Astrocyte (in vitro differentiated cells and primary cell): ENCODE measurements around the gene SYNPO2. TPM values are rescaled to one million over a fixed set of nuclear protein-coding genes. Genes with fewer than 3 reads are reported as not detected.

ENCODE experiments used
- DNase-seq: peaks from one replicate; pipeline ENCODE4 v3.0.0-alpha.2; 2010; ENCODE audit warnings: low read depth
- FAIRE-seq: peaks from 2 replicates; lab custom pipeline; 2011; peaks lifted over from hg19 to GRCh38; lab: Jason Lieb, UNC
- H2AFZ ChIP-seq: 2 replicates; pipeline ENCODE4 v1.6.0; 2012; ENCODE audit warnings: low read depth, low read length, inconsistent platforms
- H3K27ac ChIP-seq: 2 replicates; pipeline ENCODE4 v1.5.1; 2011; ENCODE audit warnings: low read depth, low read length, inconsistent platforms
- H3K27me3 ChIP-seq: 2 replicates; pipeline ENCODE4 v1.6.0; 2011; ENCODE audit warnings: low read length, inconsistent platforms; ENCODE audit not compliant: insufficient read depth
- H3K36me3 ChIP-seq: 2 replicates; pipeline ENCODE4 v1.5.1; 2011; ENCODE audit warnings: low read length, inconsistent platforms; ENCODE audit not compliant: insufficient read depth
- H3K4me1 ChIP-seq: 2 replicates; pipeline ENCODE4 v1.5.1; 2011; ENCODE audit warnings: low read length, inconsistent platforms; ENCODE audit not compliant: insufficient read depth
- H3K4me2 ChIP-seq: 2 replicates; pipeline ENCODE4 v1.6.0; 2012; ENCODE audit warnings: low read length, inconsistent platforms
- H3K4me3 ChIP-seq: 2 replicates; pipeline ENCODE4 v1.5.1; 2011; ENCODE audit warnings: low read depth, mild to moderate bottlenecking, low read length, inconsistent platforms; ENCODE audit not compliant: insufficient read depth
- H3K79me2 ChIP-seq: 2 replicates; pipeline ENCODE4 v1.6.0; 2012; ENCODE audit warnings: mild to moderate bottlenecking, low read length, inconsistent platforms; ENCODE audit not compliant: insufficient read depth
- H3K9ac ChIP-seq: 2 replicates; pipeline ENCODE4 v1.6.0; 2012; ENCODE audit warnings: mild to moderate bottlenecking, low read length, inconsistent platforms
- H3K9me3 ChIP-seq: 2 replicates; pipeline ENCODE4 v1.5.1; 2012; ENCODE audit warnings: low read depth, mild to moderate bottlenecking, low read length, inconsistent platforms; ENCODE audit not compliant: insufficient read depth
- H4K20me1 ChIP-seq: 2 replicates; pipeline ENCODE4 v1.6.0; 2012; ENCODE audit warnings: low read length, inconsistent platforms; ENCODE audit not compliant: insufficient read depth
- H3K27ac Mint-ChIP-seq: one replicate; pipeline ENCODE4 v1.8.0; 2021; ENCODE audit warnings: mild to moderate bottlenecking, mixed read lengths; ENCODE audit not compliant: unreplicated experiment
- H3K27me3 Mint-ChIP-seq: one replicate; pipeline ENCODE4 v1.8.0; 2021; ENCODE audit warnings: low read depth, mixed read lengths; ENCODE audit not compliant: unreplicated experiment
- H3K36me3 Mint-ChIP-seq: one replicate; pipeline ENCODE4 v1.8.0; 2021; ENCODE audit warnings: low read depth, mixed read lengths; ENCODE audit not compliant: unreplicated experiment
- H3K4me1 Mint-ChIP-seq: one replicate; pipeline ENCODE4 v1.8.0; 2021; ENCODE audit warnings: low read depth, mixed read lengths; ENCODE audit not compliant: unreplicated experiment
- H3K4me3 Mint-ChIP-seq: one replicate; pipeline ENCODE4 v1.8.0; 2021; ENCODE audit warnings: mild to moderate bottlenecking, moderate library complexity, mixed read lengths; ENCODE audit not compliant: unreplicated experiment
- H3K9me3 Mint-ChIP-seq: one replicate; pipeline ENCODE4 v1.8.0; 2021; ENCODE audit warnings: mild to moderate bottlenecking, mixed read lengths; ENCODE audit not compliant: unreplicated experiment
- EZH2 ChIP-seq: IDR thresholded peaks from 2 replicates; pipeline ENCODE4 v1.6.1; 2012; ENCODE audit warnings: mild to moderate bottlenecking, low read length, inconsistent platforms; ENCODE audit not compliant: insufficient read depth
- total RNA-seq: library from RNA; stranded (reverse); gene quantifications from 2 replicates; pipeline ENCODE4 v1.2.1, GENCODE V29; 2021
- TF ChIP-seq, protein P1 (sequence below): IDR thresholded peaks from 2 replicates; pipeline ENCODE4 v1.5.1; 2011; ENCODE audit warnings: low read depth, mild to moderate bottlenecking, inconsistent platforms, low read length, moderate library complexity; ENCODE audit not compliant: insufficient read depth

SYNPO2 gene
- total RNA-seq, 1 donor from 2014 or later, result 4.2 TPM

DNA sequence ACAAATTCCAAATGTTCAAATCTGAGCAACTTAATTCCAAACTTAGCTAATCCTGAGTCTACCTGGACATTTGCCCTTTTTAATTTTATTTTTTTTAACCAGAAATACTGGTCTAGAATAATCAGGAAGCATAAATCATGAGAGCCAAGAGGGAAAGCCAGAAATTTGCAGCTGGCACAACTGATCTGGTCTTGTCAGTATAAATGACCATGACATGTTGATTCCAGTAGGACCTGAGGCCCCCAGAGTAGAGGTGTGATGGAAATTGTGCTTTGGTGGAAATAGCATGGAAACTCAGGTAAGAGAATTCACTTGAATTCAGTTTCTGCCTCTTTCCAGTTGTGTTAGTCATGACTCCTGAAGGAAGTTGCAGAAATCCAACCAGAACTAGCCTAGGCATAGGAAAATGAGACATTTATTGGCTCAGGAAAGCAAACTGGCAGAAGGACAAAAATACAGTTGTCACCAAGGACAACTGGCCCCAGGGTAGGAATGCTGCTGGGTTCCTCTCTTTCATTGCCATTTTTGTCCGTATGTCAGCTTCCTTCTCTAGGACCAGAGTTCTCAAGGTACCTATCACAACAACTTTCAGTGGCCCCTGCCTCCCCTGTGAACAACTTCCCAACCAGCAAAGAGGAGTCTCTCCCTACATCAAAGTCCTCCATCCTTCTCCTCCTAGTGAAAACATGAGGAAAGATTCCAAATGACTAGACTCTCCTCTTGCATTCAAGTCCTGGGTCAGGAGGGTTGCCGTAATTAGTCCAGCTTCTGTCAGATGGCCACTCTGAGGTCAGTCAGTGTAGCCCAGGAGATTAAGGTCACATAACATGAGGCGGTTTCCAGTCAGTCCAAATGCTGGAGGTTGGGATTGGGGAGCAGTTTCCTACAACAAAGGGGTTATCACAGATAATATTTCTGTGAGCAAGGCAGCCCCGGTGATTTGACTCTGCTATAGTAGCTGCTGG lies 217.7 kb downstream of the SYNPO2 start:
- Histone ChIP-seq H3K9me3 (no peaks in the 10 kb centered on the region), H3K4me1 (peaks cover 17% of the 10 kb centered on the region), H3K27me3 (no peaks in the 10 kb centered on the region), H3K79me2 (no peaks in the 10 kb centered on the region), H3K4me2 (no peak overlapping the region), H3K9ac (no peak overlapping the region), H3K36me3 (no peaks in the 10 kb centered on the region), H3K27ac (no peak overlapping the region), H2AFZ (no peak overlapping the region), H4K20me1 (no peaks in the 10 kb centered on the region), H3K4me3 (no peak overlapping the region)
- no peak overlapping the region for H3K27ac Mint-ChIP-seq
- no peaks in the 10 kb centered on the region for H3K27me3 Mint-ChIP-seq
- no peaks in the 10 kb centered on the region for H3K9me3 Mint-ChIP-seq
- H3K36me3 Mint-ChIP-seq, result no peaks in the 10 kb centered on the region
- no peak for DNase-seq
- no peak overlapping the region for H3K4me3 Mint-ChIP-seq
- TF ChIP-seq EZH2, result no peak
- TF ChIP-seq, protein P1, sequence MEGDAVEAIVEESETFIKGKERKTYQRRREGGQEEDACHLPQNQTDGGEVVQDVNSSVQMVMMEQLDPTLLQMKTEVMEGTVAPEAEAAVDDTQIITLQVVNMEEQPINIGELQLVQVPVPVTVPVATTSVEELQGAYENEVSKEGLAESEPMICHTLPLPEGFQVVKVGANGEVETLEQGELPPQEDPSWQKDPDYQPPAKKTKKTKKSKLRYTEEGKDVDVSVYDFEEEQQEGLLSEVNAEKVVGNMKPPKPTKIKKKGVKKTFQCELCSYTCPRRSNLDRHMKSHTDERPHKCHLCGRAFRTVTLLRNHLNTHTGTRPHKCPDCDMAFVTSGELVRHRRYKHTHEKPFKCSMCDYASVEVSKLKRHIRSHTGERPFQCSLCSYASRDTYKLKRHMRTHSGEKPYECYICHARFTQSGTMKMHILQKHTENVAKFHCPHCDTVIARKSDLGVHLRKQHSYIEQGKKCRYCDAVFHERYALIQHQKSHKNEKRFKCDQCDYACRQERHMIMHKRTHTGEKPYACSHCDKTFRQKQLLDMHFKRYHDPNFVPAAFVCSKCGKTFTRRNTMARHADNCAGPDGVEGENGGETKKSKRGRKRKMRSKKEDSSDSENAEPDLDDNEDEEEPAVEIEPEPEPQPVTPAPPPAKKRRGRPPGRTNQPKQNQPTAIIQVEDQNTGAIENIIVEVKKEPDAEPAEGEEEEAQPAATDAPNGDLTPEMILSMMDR, result no peak
- H3K4me1 Mint-ChIP-seq, result peaks cover 27% of the 10 kb centered on the region
- no peak for FAIRE-seq

DNA sequence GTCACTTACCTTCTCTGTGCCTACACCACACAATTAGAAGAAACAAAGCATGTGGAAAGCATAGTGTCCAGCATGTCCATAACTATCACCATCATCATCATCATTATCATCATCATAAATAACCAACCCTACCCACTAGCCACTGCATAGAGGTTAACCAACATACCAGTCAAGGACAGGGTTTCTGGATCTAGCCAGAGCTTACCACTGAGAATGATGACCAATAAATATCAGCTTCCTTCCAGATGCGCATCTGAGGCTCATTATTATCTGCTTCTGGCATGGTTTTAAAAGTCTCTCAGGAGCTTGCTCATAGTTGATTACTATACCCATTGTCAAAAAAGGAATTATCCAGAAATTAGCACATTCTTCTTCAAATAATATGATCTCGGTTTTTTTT lies 221.5 kb downstream of the SYNPO2 start:
- no peaks in the 10 kb centered on the region for H3K36me3 ChIP-seq
- no peak overlapping the region for H3K9ac ChIP-seq
- no peaks in the 10 kb centered on the region for H3K79me2 ChIP-seq
- DNase-seq (no peak), FAIRE-seq (no peak)
- no peak overlapping the region for H2AFZ ChIP-seq
- TF ChIP-seq, protein P1, result no peak
- no peak for TF ChIP-seq EZH2
- Mint-ChIP-seq H3K4me3 (no peak overlapping the region), H3K4me1 (peaks cover 10% of the 10 kb centered on the region), H3K36me3 (no peaks in the 10 kb centered on the region), H3K27ac (no peak overlapping the region), H3K27me3 (no peaks in the 10 kb centered on the region), H3K9me3 (no peaks in the 10 kb centered on the region)
- H3K4me1 ChIP-seq, result peaks cover 11% of the 10 kb centered on the region
- H3K27me3 ChIP-seq, result no peaks in the 10 kb centered on the region
- no peak overlapping the region for H3K27ac ChIP-seq
- H3K4me2 ChIP-seq, result no peak overlapping the region
- H4K20me1 ChIP-seq, result no peaks in the 10 kb centered on the region
- H3K9me3 ChIP-seq, result no peaks in the 10 kb centered on the region
- H3K4me3 ChIP-seq, result no peak overlapping the region

Other genes starting within 250 kb of the SYNPO2 start
- gene METTL14, start 203.5 kb upstream of the SYNPO2 start, total RNA-seq, result 32.9 and 35.2 TPM in 2 replicates
- gene SEC24D, start 52.7 kb upstream of the SYNPO2 start, total RNA-seq, result 187 and 188 TPM in 2 replicates
- gene MYOZ2, start 247.0 kb downstream of the SYNPO2 start, total RNA-seq, result 0.24 and 1.1 TPM in 2 replicates